Activated T-cell treated with anti-CD3 and anti-CD28 coated beads, Interleukin-2, amount 50 U/mL, for 48 hours (primary cell): ENCODE measurements around the gene TCFL5.

Source experiments
- DNase-seq, 2 experiments: peaks; one replicate each; pipeline ENCODE4 v3.0.0-alpha.2; 2020

Gene TCFL5

DNA sequence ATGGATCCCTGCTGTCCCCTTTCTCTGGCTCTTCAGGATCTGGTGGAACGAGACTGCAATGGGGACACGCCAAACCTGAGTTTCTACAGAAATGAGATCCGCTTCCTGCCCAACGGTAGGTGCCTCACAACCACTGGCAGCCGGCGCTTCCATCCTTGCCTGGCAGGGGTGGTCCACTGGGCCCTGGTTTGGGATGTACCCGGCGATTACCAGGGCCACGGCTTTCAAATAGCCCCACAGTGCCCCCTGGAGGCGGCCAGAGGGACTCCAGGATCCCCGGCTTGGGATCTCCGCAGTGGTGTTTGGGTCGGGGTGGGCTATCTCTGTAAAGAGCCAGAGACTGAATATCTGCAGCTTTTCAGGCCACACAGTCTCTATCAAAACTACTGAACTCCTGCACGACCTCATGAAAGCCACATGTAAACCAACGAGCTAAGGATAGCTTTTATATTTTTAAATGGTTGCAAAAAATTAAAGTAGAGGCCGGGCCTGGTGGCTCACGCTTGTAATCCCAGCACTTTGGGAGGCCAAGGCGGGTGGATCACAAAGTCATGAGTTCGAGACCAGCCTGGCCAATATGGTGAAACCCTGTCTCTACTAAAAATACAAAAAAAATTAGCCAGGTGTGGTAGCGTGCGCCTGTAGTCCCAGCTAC lies 53.3 kb downstream of the TCFL5 start:
- DNase-seq = peak; percentile 82 to 85

DNA sequence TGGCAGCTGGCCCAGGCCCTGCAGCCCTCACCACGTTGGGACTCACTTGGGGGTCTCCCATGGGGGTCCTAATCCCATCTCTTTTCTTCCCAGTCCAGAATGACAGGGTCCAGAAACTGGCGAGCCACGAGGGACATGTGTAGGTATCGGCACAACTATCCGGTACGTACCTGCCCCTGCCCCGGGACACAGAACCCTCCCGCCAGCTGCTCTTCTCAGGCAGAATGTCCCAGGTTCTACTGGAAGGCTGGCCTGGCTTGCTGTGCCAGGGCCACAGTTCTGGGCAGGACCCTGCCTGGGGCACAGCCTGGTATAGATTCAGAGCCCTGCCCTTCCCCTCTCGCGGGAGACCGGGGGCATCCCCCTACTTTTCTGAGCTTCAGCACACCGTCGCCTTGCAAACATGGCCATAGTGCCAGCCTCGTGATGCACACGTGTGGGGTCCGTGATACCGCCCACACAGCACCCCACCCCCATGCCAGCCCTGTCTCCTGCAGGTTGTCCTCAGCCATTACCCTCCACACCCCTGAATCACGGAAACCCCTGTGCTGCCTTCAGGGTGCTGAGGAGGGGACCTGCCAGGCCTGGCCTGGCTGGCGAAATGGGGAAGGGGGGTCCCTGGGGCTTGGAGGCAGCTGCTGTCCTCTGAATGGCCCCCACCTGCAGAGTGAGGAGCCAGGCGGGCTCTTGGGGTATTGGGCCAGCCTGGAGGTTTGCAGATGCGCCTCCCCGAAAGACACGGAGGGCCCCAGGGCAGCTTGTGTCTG lies 54.0 kb downstream of the TCFL5 start:
- DNase-seq = no peak

DNA sequence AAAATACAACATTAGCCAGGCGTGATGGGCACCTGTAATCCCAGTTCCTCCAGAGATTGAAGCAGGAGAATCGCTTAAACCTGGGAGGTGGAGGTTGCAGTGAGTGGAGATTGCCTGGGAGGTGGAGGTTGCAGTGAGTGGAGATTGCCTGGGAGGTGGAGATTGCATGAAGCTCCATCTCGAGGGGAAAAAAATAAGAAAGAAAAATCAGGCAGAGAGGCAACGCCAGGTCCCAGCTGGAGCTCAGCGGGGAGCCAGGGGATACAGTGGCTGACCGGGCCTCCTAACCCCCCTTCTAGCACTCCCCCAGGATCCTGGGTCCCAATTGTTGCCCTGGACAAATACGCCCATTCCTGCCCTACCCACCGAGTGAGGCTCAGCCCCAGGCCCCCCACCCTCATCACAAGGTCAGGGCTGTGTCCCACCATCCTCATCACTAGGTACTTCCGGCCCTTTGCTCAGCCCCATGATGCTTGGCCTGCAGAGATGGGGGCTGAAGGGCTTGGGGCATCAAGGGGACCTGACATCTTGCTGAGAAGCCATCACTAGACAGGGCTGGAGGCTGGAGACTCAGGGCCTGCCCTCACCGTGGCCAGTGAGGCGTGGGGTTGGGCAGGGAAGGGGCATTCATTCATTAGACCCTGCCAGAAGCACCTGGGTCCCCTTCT lies 55.1 kb downstream of the TCFL5 start:
- DNase-seq = no peak

DNA sequence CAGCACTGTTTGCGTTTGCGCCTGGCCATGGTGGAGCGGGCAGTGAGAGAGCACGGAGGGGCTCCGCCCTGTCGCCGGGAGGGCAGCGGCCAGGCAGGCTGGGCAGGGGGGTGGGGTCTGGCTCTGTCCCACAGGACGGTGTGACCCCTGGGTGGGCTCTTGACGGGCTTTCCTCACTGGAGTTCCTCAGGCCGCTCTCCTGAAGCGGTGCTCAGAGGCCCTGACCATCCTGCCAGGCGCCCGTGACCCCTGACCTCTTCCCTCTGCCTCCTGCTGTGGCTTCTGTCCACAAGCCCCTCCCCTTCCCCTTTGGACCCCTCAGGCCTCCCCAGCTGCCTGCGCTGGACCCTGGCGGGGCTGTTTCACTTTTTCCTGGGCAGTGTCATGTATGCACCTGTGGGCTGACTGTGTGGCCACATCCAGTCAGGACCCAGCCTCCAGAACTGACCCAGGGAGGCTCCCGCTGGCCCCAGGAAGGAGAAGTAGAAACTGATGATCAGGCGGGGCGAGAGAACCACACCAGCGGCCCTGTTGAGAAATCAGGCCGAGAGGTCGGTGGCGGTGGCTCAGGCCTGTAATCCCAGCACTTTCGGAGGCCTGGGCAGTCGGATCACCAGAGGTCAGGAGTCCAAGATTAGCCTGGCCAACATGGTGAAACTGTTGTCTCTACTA lies 55.8 kb downstream of the TCFL5 start:
- no peak for DNase-seq

DNA sequence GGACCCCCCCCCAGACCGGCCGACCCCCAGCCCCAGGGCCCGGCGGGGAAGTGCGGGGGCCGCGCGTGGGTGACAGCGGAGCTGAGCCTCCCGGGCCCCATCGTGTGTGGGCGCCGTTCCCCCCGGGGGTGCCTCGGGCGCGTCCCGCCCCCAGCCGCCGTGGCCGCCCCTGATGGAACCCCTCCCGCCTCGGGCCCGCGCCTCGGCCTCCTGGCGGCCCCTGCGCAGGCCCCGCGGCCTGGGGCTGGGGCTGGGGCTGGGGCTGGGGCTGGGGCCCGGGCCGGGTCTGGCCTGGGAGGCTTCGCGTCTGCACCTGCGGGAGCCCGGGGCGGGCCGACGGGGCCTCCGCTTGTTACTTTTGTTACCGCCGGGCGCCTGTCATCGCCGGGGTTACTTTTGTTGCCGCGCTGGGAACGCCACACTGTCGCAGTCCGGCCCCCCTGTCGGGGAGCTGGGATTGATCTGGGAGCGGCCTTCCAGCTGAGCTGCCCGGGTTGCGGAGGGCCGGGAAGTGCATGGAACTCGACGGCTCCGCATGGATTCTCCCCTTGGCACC lies 56.4 kb downstream of the TCFL5 start:
- peak in 1 of 2 experiments; percentile 58 for DNase-seq

DNA sequence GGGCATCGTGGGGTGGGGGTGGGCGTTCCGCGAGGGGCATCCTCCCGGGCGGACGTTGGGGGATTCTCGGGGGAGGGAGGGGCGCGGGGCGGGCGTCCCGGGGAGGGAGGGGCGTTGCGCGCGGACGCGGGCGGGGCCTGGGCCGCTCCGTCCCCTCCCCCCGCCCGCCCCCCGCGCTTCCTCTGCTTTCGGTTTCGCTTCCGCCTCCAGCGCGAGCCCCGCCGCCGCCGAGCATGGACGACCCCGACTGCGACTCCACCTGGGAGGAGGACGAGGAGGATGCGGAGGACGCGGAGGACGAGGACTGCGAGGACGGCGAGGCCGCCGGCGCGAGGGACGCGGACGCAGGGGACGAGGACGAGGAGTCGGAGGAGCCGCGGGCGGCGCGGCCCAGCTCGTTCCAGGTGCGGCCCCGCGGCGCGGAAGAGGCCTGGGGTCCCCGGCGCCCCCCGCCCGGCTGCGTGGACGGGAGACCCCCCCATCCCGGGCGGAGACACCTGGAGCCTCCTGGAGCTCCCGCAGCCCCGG lies 56.9 kb downstream of the TCFL5 start, which contains the start of gene OGFR:
Gene OGFR, plus strand, starts transcription at position 209 of the 528 bp plus-strand sequence. Its CDS starts 25 bp downstream, at position 234.
- DNase-seq = peak; percentile 77 to 81

DNA sequence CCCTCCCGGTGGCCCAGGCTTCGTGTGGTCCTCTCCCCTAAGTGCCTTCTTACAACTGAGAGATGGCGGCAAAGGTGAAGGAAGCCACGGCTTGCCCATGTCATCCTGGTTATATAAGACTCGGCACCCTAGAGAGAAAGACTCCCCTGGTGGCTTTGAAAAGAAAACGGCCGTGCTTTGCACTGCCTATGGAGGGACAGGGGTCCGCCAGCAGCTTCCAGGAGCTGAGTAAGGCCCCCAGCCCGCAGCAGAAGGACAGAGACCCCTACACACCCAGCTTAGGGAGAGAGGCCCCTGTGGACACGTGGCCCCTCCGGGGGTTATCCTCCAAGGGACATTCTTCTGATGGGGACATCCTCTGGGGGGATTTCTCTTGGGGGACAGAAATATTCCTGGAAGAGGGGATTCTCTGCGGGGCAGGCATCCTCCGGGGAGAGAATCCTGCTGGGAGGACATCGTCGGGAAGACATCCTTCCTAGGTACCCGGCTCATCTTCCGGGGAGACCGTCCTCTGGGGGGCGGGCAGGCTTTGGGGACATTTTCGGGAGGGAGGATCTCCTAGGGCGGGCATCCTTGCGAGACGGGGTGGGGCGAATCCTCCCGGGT lies 57.5 kb downstream of the TCFL5 start:
- DNase-seq = peak; percentile 52 to 55

DNA sequence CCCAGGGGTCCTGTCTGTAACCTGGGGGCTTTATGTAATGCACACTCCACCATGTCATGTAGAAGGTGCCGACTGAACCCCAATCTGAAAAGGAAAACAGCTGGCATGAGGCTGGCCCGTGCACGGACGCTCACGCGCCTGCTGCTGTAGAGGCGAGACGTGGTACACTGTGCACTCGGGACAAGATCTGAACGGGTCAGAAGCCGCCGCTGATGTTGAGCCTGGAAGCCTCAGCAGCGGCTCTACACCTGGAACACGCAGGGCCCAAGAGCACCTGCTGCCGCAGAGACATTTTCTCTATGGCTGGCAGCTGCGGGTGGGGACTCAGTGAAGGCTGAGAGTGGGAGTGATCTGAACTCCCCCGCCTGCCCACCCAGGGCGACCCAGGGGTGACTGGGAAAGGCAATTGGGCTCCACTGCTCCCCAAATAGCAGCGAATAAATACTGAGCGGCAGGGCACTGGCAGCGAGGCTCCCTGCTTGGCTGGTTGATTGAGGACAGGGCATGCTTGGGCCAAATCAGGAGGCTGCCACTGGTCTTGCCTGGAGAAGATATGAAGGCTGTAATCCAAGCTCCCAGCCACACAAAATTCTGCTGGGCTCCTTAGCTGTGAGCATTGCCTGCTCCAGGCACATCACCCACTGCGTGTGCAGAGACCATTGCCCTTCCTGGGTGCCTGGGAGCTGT lies 59.5 kb downstream of the TCFL5 start:
- DNase-seq = no peak

DNA sequence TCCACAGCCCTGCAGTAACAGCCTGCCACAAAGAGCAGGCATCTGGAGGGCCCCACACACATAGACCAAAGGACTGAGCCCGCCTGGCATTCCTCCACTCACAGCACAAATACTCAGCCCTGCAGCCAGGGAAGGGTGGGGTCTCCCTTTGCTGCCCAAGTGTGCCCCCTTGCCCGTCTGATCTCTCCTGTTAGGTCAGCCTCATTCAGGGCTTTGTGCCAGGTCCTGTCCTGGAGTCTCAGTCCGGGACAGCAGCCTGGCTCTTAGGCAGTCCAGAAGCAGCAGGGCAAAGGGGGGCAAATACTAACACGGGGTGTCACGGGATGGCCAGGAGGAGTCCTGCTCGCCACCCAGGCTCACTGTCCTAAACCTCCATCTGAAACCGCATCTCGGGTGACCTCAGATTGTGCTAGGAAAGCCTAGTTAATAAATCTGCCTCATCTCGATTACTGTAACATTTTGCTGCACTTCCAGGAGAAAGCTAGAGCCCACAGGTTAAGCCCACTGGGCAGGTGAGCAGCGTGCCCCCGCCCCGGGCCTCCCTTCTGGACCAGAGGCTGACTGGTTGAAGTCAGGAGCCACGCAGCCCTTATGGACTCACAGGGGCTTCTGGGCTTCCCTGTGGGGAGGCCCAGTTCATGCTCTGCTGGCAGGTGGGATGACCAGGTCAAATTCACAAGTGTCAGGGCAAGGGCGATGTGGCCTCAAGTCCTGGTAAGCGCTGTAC lies 60.2 kb downstream of the TCFL5 start:
- DNase-seq = no peak

DNA sequence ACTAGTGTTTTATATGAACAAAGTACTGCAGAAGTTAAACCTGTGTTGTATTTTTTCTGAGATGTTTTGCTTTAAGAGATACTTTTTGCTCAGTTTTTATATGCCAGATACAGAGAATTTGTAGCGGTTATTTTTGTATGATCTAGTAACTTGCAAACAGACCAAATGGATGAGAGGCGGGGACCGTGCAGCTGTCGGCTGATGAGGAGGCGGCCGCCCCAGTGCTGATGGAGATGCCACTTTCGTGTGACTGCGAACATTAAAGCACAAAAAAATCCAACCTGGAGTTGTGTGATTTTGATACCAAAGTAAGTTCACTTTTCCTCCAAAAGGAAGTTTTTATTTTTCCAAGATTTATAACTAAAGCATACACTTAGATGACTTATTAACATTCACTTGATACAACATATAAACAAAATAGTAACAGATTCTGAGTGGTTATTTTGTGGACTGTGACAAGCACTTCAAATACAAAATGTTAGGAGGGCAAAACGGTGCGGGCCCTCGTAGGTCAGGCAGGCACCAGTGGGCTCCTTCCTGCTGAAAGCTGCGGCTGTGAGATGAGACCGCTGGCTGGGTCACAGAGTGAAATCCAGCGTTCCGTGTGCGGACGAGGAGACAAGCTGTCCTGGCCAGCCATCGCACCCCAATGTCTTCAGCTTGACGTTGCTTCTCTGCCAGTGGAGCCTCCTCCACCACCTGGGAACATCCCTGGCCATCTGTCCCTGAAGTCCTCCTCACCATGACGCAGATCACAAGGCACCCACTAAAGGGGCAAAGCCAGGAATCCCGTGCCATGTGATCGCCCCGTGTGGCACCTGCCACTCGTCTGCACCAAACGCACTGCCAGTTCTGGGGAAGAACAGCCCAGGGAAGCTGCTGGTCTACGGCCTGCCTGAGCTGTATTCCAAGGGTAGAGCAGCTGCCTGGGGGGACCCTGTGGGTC lies 61.0 kb downstream of the TCFL5 start:
- no peak for DNase-seq

DNA sequence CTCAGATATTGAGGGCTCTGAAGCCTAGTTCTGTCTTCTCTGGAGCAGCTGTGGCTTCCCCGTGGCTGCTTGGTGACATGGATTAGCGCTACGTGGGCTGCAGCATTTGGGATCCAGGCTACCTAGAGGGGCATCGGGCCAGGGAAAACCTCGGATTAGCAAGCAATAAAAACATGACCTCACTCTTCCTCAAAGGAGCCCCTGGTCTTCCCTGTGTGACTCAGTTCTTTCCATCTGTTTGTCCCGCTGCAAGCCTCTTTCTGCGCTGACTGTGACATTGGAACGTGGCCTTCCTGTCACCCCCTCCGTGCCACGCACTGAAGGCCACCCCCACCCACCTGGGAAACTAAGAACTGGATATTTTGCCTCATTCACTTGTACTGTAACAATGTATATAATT lies 61.7 kb downstream of the TCFL5 start:
- DNase-seq = no peak

DNA sequence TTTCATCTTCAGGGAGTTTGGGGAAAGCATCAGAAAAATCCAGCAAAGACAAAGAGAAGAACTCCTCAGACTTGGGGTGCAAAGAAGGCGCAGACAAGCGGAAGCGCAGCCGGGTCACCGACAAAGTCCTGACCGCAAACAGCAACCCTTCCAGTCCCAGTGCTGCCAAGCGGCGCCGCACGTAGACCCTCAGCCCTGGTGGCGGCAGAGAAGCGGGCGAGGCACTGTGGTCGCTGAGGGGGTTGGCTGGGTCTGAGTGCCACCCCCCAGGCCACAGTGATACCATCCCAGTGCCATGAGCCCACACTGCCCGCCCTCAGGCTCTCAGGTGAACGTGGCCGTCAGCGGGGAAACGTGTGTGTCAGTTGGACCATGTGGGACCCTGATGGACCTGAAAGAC lies 62.2 kb downstream of the TCFL5 start:
- DNase-seq = no peak

DNA sequence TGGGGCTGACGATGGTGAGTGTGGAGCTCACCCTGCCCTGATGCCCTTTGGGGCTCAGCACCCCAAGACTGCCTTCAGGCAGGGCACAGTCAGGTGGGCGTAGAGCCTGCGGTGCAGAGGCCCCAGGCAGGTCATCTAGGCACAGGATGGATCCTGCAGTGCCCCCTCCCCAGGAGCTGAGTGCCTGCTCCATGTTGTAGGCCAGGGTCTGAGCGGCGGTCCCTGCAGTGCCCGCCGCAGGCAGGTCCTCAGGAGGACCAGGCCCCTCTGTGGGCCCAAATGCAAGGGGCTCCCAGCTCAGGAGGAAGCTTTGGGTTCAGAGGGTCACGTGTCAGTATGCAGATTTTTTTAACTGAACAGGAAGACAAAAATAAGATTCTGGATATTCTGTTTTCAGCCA lies 62.6 kb downstream of the TCFL5 start:
- no peak for DNase-seq

DNA sequence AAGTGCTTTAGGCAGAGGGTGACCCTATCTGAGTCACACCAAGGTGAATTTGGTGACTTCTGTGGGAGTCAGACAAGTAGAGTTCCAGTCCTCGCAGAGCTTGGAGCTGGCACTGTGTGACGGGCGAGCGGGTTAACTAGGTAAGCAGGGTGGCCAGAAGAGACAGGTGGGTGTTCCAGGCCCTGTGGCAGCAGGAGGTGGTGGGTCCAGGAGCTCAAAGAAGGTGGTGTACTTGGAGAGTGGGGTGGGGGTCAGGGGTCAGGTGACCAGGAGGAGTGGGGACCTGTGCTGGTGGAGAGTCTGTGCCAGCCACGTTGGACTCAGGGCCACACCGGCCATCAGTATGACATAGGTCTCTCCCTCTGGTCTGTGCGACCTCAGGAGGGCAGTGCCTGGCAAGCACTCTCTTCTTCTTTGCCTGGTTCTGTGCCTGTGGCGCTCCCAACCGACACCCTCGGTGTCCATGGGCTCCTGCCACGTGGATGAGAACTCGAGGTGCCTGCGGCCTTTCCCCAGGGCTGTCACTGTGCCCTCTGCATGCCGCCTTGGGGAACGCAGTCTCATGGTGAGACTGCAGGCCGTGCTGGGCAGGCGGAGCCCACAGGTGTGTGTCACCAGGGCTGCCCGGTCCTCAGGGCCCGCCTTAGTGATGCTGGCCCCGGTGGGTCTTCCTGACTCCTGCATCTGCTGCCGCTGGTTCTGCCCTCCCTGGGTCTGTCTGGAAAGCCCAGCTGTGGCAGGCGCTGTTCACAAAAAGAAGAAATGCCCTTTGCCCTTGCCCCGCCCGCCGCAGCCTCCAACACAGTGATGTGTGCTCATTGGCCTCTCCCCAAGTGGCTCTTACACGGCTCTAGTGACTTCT lies 63.7 kb downstream of the TCFL5 start:
- no peak for DNase-seq

DNA sequence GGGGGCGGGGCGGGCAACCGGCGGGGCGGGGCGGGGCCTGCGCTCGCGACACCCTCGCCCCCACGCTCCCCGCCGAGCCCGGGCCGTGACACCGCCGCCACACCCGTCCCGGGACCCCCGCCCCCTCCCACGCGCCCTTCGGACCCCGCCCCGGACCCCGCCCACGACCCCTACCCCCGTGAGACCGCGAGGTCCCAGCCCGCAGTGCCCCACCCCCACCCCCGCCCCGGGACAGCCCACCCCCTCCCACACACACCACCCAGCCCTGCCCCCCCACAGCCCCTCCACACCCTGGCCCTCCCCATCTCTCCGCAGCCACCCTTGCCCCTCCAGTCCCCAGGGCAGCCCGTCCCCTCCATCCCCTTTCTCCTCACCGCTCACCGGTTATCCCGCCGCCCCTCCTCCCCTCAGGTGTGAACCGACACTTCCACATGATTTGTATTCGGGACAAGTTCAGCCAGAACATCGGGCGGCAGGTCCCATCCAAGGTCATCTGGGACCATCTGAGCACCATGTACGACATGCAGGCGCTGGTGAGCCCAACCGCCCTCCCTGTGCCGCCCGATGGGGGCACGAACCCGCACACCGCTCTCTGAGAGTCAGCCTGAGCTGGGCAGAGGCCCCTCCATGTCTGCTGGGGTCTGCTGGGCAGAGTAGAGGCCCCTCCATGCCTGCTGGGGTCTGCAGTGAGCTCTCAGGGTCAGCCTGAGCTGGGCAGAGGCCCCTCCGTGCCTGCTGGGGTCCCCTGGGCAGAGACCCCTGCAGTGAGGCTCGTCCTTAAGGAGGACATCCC lies 64.7 kb downstream of the TCFL5 start:
- no peak for DNase-seq

DNA sequence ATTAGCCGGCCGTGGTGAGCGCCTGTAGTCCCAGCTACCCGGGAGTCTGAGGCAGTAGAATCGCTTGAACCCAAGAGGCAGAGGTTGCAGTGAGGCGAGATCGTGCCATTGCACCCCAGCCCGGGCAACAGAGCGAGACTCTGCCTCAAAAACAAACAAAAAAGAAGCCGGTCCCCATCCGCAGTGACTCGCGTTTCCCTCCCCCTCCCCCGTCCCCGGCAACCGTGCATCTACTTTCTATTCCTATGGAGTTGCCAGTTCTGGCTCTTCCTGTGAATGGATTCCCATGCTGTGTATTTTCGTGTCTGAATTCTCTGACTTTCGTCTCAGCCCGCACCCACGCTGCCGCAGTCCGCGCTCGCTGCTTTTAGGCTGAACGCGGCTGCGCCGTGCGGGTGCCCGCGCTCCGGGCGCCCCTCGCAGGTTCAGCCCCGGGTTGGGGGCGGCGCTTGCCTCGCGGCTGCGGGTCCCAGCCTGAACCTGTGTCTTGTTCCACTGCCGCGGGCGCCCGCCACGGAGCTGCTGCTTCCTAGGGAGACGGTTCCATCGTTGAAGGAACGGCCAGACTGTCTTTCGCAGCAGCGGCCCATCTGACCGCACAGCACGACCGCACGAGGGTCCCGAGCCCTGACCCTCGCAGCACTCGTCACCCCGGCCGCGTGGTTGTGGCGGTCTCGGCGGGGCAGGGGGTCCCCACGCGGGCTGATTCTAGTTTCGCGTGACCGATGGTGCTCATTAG lies 66.4 kb downstream of the TCFL5 start:
- DNase-seq = peak; percentile 79 to 83
